ENCODE measurements around the gene UTF1. TPM values are rescaled to one million over a fixed set of nuclear protein-coding genes. Genes with fewer than 3 reads are reported as not detected.

Gene UTF1
- total and polyA plus RNA-seq, 9 of the 15 experiments (the other 6 are each of a cell fraction or from before 2014, with no cell fraction given) = 0.35 to 0.46 TPM; not detected in 7

DNA sequence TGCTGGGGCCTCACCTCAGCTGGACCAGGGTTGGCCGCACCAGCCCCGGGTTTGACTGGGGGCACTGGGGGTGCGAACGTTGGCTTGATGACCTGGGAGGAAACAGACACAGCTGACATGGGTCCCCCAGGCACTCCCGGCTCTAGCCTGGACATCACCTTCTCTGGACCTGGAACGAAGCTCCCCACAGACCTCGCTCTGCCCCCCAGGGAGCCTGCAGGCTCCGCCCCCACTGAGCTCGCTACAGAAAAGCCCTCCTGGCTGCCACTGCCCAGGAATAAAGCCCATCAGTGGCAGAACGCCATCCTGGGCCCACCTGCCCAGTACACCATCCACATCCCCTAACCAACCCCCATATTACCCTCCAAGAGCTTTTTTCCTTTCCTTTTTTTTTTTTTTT lies 33.7 kb downstream of the UTF1 start (continued):
- TF ChIP-seq, protein P1, sequence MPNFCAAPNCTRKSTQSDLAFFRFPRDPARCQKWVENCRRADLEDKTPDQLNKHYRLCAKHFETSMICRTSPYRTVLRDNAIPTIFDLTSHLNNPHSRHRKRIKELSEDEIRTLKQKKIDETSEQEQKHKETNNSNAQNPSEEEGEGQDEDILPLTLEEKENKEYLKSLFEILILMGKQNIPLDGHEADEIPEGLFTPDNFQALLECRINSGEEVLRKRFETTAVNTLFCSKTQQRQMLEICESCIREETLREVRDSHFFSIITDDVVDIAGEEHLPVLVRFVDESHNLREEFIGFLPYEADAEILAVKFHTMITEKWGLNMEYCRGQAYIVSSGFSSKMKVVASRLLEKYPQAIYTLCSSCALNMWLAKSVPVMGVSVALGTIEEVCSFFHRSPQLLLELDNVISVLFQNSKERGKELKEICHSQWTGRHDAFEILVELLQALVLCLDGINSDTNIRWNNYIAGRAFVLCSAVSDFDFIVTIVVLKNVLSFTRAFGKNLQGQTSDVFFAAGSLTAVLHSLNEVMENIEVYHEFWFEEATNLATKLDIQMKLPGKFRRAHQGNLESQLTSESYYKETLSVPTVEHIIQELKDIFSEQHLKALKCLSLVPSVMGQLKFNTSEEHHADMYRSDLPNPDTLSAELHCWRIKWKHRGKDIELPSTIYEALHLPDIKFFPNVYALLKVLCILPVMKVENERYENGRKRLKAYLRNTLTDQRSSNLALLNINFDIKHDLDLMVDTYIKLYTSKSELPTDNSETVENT (CRISPR knock-in tag; IDR thresholded peaks at IDR 0.05) = no peak
- TF ChIP-seq ZNF699 (CRISPR knock-in tag; IDR thresholded peaks at IDR 0.05; ENCODE audit: insufficient replicate concordance) (no peak), NFYB (IDR thresholded peaks at IDR 0.05; ENCODE audit: extremely low read depth, insufficient read length) (no peak), KDM2B (CRISPR knock-in tag; IDR thresholded peaks at IDR 0.05) (no peak), CBX8 (IDR thresholded peaks at IDR 0.05; ENCODE audit: borderline replicate concordance, extremely low read depth, low read depth, low read length, poor library complexity, severe bottlenecking) (no peak), HNRNPUL1 (IDR thresholded peaks at IDR 0.05; ENCODE audit: low read length) (no peak), SRSF9 (IDR thresholded peaks at IDR 0.05; ENCODE audit: borderline replicate concordance, low read depth, low read length) (no peak), HLTF (IDR thresholded peaks at IDR 0.05) (no peak)
- TF ChIP-seq, protein P2, sequence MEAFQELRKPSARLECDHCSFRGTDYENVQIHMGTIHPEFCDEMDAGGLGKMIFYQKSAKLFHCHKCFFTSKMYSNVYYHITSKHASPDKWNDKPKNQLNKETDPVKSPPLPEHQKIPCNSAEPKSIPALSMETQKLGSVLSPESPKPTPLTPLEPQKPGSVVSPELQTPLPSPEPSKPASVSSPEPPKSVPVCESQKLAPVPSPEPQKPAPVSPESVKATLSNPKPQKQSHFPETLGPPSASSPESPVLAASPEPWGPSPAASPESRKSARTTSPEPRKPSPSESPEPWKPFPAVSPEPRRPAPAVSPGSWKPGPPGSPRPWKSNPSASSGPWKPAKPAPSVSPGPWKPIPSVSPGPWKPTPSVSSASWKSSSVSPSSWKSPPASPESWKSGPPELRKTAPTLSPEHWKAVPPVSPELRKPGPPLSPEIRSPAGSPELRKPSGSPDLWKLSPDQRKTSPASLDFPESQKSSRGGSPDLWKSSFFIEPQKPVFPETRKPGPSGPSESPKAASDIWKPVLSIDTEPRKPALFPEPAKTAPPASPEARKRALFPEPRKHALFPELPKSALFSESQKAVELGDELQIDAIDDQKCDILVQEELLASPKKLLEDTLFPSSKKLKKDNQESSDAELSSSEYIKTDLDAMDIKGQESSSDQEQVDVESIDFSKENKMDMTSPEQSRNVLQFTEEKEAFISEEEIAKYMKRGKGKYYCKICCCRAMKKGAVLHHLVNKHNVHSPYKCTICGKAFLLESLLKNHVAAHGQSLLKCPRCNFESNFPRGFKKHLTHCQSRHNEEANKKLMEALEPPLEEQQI (IDR thresholded peaks at IDR 0.05) = no peak

Measured in K562 (cell line).